ENCODE data around the gene GPR176.

GPR176 gene

DNA sequence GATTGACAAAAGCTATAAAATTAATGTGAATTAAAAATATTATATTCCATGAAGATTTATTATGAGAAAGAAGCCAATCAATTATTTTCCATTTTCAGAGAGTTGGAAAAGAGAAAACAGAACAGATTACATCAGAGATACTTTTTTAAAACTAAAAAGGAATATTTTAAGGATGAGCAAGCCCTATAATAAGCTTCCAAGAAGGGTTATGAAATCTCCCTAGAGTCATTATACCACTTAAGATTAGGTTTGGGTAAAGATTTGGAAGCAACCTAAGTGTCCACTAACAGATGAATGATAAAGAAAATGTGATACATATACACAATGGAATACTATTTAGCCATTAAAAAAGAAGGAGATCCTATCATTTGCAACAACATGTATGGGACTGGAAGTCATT is 85.8 kb downstream of the GPR176 start:
- TF ChIP-seq, protein P1, sequence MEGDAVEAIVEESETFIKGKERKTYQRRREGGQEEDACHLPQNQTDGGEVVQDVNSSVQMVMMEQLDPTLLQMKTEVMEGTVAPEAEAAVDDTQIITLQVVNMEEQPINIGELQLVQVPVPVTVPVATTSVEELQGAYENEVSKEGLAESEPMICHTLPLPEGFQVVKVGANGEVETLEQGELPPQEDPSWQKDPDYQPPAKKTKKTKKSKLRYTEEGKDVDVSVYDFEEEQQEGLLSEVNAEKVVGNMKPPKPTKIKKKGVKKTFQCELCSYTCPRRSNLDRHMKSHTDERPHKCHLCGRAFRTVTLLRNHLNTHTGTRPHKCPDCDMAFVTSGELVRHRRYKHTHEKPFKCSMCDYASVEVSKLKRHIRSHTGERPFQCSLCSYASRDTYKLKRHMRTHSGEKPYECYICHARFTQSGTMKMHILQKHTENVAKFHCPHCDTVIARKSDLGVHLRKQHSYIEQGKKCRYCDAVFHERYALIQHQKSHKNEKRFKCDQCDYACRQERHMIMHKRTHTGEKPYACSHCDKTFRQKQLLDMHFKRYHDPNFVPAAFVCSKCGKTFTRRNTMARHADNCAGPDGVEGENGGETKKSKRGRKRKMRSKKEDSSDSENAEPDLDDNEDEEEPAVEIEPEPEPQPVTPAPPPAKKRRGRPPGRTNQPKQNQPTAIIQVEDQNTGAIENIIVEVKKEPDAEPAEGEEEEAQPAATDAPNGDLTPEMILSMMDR (conservative IDR thresholded peaks at IDR 0.05) = no peak
- no peak overlapping the region for H3K27ac ChIP-seq

DNA sequence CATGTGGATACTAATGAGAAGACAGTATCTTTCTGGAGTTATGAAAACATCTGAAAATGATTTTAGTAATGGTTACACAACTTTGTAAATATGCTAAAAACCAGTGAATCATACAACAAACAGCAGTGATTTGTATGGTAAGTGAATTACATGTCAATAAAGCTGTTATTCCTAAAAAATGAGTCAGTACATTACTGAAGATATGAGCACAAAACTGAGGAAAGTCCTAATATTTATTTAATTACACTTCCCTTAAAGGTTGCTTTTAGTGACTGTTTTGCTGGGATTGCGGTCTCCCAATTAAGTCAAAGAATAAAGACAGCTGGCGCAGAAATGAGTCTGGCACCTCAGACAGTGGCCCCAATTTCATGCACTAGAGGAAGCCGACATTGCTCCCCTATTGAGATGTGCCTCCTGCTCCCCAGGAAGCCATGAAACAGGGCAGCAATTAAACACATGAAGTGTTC is 86.5 kb downstream of the GPR176 start:
- TF ChIP-seq, protein P1 (conservative IDR thresholded peaks at IDR 0.05) = no peak
- H3K27ac ChIP-seq = no peak overlapping the region

DNA sequence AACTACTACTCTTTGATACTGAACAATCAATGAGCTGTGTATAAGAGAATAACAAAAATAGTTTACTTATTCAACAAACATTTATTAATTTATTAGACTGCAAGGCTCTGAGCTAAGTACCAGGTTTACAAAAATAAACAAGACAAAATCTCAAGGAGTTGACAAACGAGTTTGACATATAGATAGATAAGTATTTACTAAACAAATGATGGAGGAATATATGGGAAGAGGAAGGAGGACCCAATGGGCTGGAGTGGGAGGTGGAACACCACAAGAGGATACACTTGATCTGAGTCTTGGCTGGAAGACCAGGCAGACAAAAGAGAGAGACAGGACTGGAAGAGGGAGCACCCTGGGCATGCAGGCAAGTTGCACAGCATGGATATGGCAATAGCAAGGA is 89.9 kb downstream of the GPR176 start:
- TF ChIP-seq, protein P1 (conservative IDR thresholded peaks at IDR 0.05) = no peak
- H3K27ac ChIP-seq = no peak overlapping the region

DNA sequence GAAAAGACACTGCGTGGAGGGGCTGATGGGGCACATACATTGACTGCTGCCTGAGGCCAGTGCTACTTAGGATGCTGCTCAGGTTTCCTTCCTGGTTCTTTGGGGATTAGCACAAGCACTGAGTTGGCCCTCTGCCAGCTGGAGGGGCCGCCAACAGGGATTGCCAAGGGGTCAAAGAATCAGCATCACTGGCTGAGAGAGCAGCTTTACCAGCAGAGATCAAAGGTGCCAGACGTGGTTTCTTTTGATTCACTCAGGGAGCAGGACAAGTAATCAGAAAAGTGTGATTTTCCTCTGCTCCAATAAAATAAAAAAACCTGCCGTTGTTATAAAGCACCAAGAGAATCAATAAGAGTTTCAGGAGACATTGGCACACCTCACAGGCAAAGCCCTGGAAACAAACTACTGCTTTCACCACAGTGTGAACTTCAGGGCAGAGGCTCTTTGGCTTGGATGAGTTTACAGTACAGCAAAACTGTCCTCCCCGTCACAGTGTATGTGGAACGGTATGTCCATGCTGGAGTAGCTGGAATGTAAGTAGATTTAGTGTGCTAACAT is 91.6 kb downstream of the GPR176 start:
- TF ChIP-seq, protein P1 (conservative IDR thresholded peaks at IDR 0.05) = no peak

DNA sequence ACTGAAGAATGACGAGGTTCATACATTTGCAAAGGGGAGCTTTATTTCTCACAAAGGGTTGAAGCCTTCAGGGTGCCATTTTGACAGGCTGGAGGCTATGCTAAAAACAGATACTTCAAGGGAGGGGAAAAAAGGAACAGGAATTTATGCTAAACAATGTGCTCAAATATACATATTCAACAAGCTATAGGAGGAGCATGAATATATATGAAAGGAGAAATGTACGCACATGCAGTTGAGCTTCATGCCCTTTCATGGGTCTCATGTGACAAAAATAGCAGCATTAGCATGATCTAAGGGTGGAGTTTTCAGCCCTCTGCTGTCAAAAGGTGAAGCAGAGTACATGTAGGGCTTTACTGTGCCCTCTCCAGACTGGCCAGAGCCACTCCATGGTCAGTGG is 93.1 kb downstream of the GPR176 start:
- no peak overlapping the region for H3K27ac ChIP-seq
- TF ChIP-seq, protein P1 (conservative IDR thresholded peaks at IDR 0.05) = no peak

More for the DNA sequence above, 91.6 kb downstream of the GPR176 start:
- H3K27ac ChIP-seq = no peak overlapping the region

DNA sequence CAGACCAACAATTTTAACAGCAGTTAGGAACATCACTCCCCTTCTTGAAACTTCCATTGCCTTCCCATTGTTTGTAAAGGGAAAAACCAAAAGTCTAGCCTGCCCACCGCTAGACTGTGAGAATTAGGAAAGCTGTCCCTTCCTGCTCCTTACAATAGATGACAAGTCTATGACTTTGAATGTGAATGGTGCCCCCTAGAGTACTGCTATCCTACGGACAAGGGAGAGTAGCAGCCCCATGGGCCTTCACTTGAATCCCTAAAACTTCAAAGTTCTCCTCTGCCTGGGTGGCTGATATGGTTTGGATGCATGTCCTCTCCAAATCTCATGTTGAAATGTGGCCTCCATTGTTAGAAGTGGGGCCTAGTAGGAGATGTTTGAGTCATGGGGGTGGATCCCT is 96.4 kb downstream of the GPR176 start:
- TF ChIP-seq, protein P1 (conservative IDR thresholded peaks at IDR 0.05) = no peak

GRCh38 chr15:39820050-39820602 is 99.9 kb downstream of the GPR176 start:
- H3K27ac ChIP-seq = no peak overlapping the region
- TF ChIP-seq, protein P1 (conservative IDR thresholded peaks at IDR 0.05) = no peak

More for the DNA sequence above, 96.4 kb downstream of the GPR176 start:
- no peak overlapping the region for H3K27ac ChIP-seq
